K562 (cell line): ENCODE measurements around the gene CLASP2. TPM values are rescaled to one million over a fixed set of nuclear protein-coding genes. Genes with fewer than 3 reads are reported as not detected.

ENCODE experiments used
- CREB3L1 ChIP-seq: fragments of 450-650 bp; IDR thresholded peaks from 2 replicates; pipeline ENCODE4 v1.6.1; 2014; ENCODE audit warnings: low read depth, mild to moderate bottlenecking, moderate library complexity, borderline replicate concordance
- FOXK2 ChIP-seq, 2 experiments: fragments of 450-650 bp; IDR thresholded peaks in 1 of 2; conservative IDR thresholded peaks in 1 of 2; 2 replicates each; pipeline ENCODE4 v1.6.1; 2016; ENCODE audit warnings: low read depth in 2 of 2, mild to moderate bottlenecking in 1 of 2
- KDM4B ChIP-seq, 2 experiments: fragments of 450-650 bp in 1 of 2; sonication (generic) in 1 of 2; IDR thresholded peaks; 2 replicates each; pipeline ENCODE4 v1.6.1; 2016 to 2017; ENCODE audit warnings: borderline replicate concordance in 2 of 2, antibody characterized with exemption in 1 of 2, low read depth in 1 of 2, mild to moderate bottlenecking in 1 of 2
- KLF10 ChIP-seq: fragments of 250-450 bp; sonication (Bioruptor Pico); IDR thresholded peaks from 2 replicates; pipeline ENCODE4 v1.6.1; 2021; ENCODE audit warnings: matching md5 sums
- LARP7 ChIP-seq: fragments of 450-650 bp; IDR thresholded peaks from 2 replicates; pipeline ENCODE4 v1.6.1; 2016
- PPARD ChIP-seq: fragments of 250-450 bp; sonication (Bioruptor Pico); IDR thresholded peaks from 2 replicates; pipeline ENCODE4 v1.8.0; 2022; ENCODE audit warnings: inconsistent platforms, mild to moderate bottlenecking, moderate library complexity
- SMARCE1 ChIP-seq: fragments of 450-650 bp; IDR thresholded peaks from 2 replicates; pipeline ENCODE4 v1.7.1; 2016; ENCODE audit warnings: mild to moderate bottlenecking
- SPI1 ChIP-seq: IDR thresholded peaks from 2 replicates; pipeline ENCODE4 v1.6.1; 2011; ENCODE audit warnings: low read depth, low read length, control low read depth, borderline replicate concordance
- SRF ChIP-seq, 2 experiments: fragments of 250-450, 450-650 bp in 1 of 2; sonication (Bioruptor Pico) in 1 of 2; sonication (generic) in 1 of 2; formaldehyde crosslinking; IDR thresholded peaks; 2 replicates each; pipeline versions ENCODE4 v1.5.0 to v1.5.1; 2020 to 2022; ENCODE audit warnings: mild to moderate bottlenecking in 1 of 2, missing genetic modification reagents in 1 of 2
- TCFL5 ChIP-seq: fragments of 250-450 bp; sonication (Bioruptor Pico); conservative IDR thresholded peaks from 2 replicates; pipeline ENCODE4 v1.6.1; 2021; ENCODE audit warnings: mild to moderate bottlenecking, moderate library complexity, matching md5 sums
- TEAD4 ChIP-seq, 2 experiments: sonication (generic) in 1 of 2; formaldehyde crosslinking in 1 of 2; IDR thresholded peaks; 2 replicates each; pipeline versions ENCODE4 v1.6.1 to v1.8.0; 2012 to 2022; ENCODE audit warnings: borderline replicate concordance in 1 of 2, inconsistent platforms in 1 of 2, low read length in 1 of 2, mild to moderate bottlenecking in 1 of 2, missing genetic modification reagents in 1 of 2
- TOE1 ChIP-seq, 2 experiments: fragments of 450-650 bp in 1 of 2; sonication (generic) in 1 of 2; formaldehyde crosslinking in 1 of 2; IDR thresholded peaks; 2 replicates each; pipeline versions ENCODE4 v1.7.1 to v1.8.0; 2016 to 2022; ENCODE audit warnings: borderline replicate concordance in 2 of 2, mild to moderate bottlenecking in 2 of 2, antibody characterized with exemption in 1 of 2, inconsistent platforms in 1 of 2, low read depth in 1 of 2, missing genetic modification reagents in 1 of 2, moderate library complexity in 1 of 2
- UBTF ChIP-seq, 2 experiments: IDR thresholded peaks; 2 replicates each; pipeline ENCODE4 v1.6.1; 2012; ENCODE audit warnings: improper control_type of control experiment in 2 of 2, low read depth in 2 of 2, low read length in 2 of 2, borderline replicate concordance in 1 of 2
- ZBTB12 ChIP-seq: fragments of 250-450 bp; sonication (Bioruptor Pico); IDR thresholded peaks from 2 replicates; pipeline ENCODE4 v1.4.0; 2020
- ZBTB7A ChIP-seq: IDR thresholded peaks from 2 replicates; pipeline ENCODE4 v1.6.1; 2011; ENCODE audit warnings: low read depth, mild to moderate bottlenecking, low read length, moderate library complexity, borderline replicate concordance; ENCODE audit not compliant: control insufficient read depth
- ZNF140 ChIP-seq: fragments of 250-450 bp; sonication (Bioruptor Pico); IDR thresholded peaks from 2 replicates; pipeline ENCODE4 v1.8.0; 2021; ENCODE audit warnings: moderate library complexity, mild to moderate bottlenecking, inconsistent platforms
- ZNF217 ChIP-seq: sonication (generic); formaldehyde crosslinking; IDR thresholded peaks from 2 replicates; pipeline ENCODE4 v1.8.0; 2022; ENCODE audit warnings: mild to moderate bottlenecking, missing genetic modification reagents
- ZNF449 ChIP-seq: fragments of 250-450 bp; sonication (Bioruptor Pico); IDR thresholded peaks from 2 replicates; pipeline ENCODE4 v1.8.0; 2022; ENCODE audit warnings: moderate library complexity, mild to moderate bottlenecking, inconsistent platforms
- polyA plus RNA-seq, 8 experiments: library from polyadenylated mRNA; depleted of rRNA in 4 of 8; stranded (reverse) in 5 of 8; unstranded in 3 of 8; fragments of >200 nt; fragmentation: Nextera tagmentation in 2 of 8; fragmentation: Illumina TruSeq in 1 of 8; extraction: Ambion mirVana in 2 of 8; extraction: Trizol in 1 of 8; gene quantifications; 2 replicates each; pipeline versions ENCODE4 v1.2.1 to v1.2.3, GENCODE V29; 2011 to 2014; ENCODE audit warnings: inconsistent platforms in 1 of 8, missing spikeins in 1 of 8
- total RNA-seq, 7 experiments: library from RNA; depleted of rRNA in 6 of 7; stranded (reverse); fragments of >200 nt in 6 of 7; fragmentation: Illumina TruSeq in 2 of 7; extraction: Trizol in 2 of 7; gene quantifications; 2 replicates each; pipeline versions ENCODE4 v1.2.1 to v1.2.3, GENCODE V29; 2011 to 2021; ENCODE audit warnings: low replicate concordance in 1 of 7

Gene CLASP2
- total and polyA plus RNA-seq, 9 of the 15 experiments (the other 6 are each of a cell fraction or from before 2014, with no cell fraction given) = 13.5 to 107 (median 71.8) TPM

GRCh38 chr3:33658991-33659848 is 58.8 kb downstream of the CLASP2 start (continued):
- TF ChIP-seq CREB3L1 (no peak), ZNF449 (no peak), ZBTB12 (CRISPR knock-in tag) (no peak), TCFL5 (CRISPR knock-in tag) (no peak), FOXK2 (conservative IDR thresholded peaks at IDR 0.05 in 1 of 2, IDR thresholded peaks at IDR 0.05 in 1 of 2; ENCODE audit: low read depth in 2 of 2) (peak; percentile 89 to 91), PPARD (no peak), SMARCE1 (peak; percentile 49; the same call in 1 of the 2 replicates), TEAD4 (IDR thresholded peaks at IDR 0.05; ENCODE audit: low read length) (peak; percentile 18; the same call in 1 of the 2 replicates), TEAD4 (CRISPR knock-in tag; IDR thresholded peaks at IDR 0.05; ENCODE audit: borderline replicate concordance) (no peak), ZNF217 (no peak), ZBTB7A (no peak), SPI1 (no peak), KDM4B (IDR thresholded peaks at IDR 0.05; ENCODE audit: borderline replicate concordance in 2 of 2, low read depth in 1 of 2) (no peak), ZNF140 (CRISPR knock-in tag) (no peak), TOE1 (IDR thresholded peaks at IDR 0.05; ENCODE audit: borderline replicate concordance) (peak; percentile 89), TOE1 (CRISPR knock-in tag; IDR thresholded peaks at IDR 0.05; ENCODE audit: borderline replicate concordance, low read depth) (no peak), KLF10 (CRISPR knock-in tag) (no peak), SRF (CRISPR knock-in tag; IDR thresholded peaks at IDR 0.05) (no peak), LARP7 (no peak), UBTF (IDR thresholded peaks at IDR 0.05; ENCODE audit: borderline replicate concordance in 1 of 2, low read depth in 2 of 2, low read length in 2 of 2) (no peak)
